ENCODE measurements around the gene CHCHD3.

- no peak for TF ChIP-seq CTCF (conservative IDR thresholded peaks at IDR 0.05; ENCODE audit: low read length)
- TF ChIP-seq EZH2phosphoT487 (IDR thresholded peaks at IDR 0.05; ENCODE audit: borderline replicate concordance) = no peak
Measured at GRCh38 chr7:132759482-132760243, 322.2 kb downstream of the CHCHD3 start.
